SH-SY5Y (cell line): ENCODE data around the gene GNLY.

Experiments used
- GATA2 ChIP-seq: IDR thresholded peaks from 2 replicates; pipeline ENCODE4 v1.6.1; 2011; ENCODE audit warnings: mild to moderate bottlenecking, low read depth, low read length
- GATA3 ChIP-seq: IDR thresholded peaks from 2 replicates; pipeline ENCODE4 v1.6.1; 2011; ENCODE audit warnings: low read depth, mild to moderate bottlenecking, low read length, moderate library complexity

- TF ChIP-seq GATA3 (no peak), GATA2 (no peak)
Observed at GRCh38 chr2:85713836-85714235, 19.7 kb downstream of the GNLY start.
